ENCODE measurements around the gene ITGB2. TPM values are rescaled to one million over a fixed set of nuclear protein-coding genes. Genes with fewer than 3 reads are reported as not detected.

ITGB2 gene
- total RNA-seq, 1 experiment from 2014 or later, result 0.05 TPM

DNA sequence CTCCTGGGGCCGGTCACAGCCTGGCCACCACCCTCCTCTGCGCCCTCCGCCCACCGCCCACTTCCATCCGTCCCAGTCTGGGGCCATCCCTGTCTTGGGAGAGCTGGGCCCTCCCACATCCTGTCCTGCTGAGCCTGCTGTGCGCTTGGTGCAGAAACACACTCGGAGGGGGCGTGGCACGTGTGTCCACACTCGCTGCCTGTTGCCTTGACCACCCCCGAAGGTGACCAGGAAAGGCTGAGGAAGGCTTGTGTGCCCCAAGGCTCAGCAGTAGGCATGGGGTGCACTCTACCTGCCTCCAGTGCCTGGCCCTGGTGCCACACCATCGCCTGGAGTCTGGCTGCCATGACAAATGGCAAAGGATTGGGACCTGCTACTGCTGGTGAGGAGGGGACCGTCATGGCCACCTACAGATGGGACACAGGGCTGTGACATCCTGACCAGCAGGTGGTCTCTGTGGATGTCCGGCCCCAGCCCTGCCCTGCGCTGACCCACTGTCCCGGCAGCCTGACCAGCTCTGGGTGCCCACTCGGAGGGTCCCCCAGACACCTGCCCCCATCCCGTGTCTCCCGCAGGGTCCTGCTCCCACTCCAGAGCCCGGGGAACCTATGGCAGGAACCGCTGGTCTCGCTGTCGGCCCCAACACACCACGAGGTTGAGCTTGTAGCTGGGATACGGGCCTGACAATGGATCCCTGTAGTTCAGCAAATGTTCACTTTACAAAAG is 24.0 kb downstream of the ITGB2 start:
- in situ Hi-C loops (cut with HindIII; ENCODE audit: low pct_unique_long_range_greater_than_20kb, low sequenced_read_pairs), result no loop called here
- DNase-seq (ENCODE audit: low read depth, low spot score), result no peak

DNA sequence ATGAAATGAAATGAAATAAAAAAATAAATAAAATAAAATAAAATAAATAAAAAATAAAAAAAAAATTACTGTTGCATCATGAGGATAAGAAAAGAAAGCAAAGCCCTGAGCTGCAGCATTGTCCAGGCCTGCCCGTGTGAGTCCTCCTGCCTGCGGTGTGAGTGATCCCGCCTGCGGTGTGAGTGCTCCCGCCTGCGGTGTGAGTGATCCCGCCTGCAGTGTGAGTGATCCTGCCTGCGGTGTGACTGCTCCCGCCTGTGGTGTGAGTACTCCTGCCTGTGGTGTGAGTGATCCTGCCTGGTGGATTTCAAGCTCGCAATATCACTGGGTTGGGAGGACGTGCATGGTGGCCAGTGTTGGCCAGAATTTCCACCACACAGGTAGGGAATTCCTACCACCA is 24.8 kb downstream of the ITGB2 start:
- in situ Hi-C loops (cut with HindIII; ENCODE audit: low pct_unique_long_range_greater_than_20kb, low sequenced_read_pairs), result no loop called here
- no peak for DNase-seq (ENCODE audit: low read depth, low spot score)

DNA sequence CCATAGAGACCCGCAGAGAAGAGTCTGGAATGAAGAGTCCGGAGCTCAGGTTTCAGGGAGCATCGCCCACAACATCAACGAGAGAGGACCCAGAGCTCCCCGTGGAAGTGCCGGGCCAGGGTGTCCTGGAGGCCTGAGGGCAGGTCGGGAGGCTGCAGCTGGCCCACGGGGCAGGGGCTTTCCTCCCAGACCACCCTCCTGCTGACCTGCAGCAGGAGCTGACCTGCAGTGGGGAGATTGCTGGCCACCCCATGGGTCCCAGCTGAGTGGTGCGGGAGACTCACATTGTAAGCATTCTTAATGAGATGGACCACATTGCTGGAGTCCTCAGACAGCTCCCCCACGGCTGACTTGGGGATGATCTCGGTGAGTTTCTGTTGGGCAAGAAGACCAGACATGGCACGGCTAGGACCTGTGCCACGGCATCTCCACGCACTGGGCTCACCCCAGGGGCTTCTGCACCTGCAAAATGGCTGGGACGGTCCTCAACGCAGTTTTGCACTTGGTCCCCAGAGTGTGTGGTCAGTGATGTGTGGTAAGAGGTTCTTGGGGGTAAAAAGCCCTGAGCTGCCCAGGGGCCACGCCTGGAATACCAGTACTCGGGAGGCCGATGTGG is 25.9 kb downstream of the ITGB2 start:
- DNase-seq (ENCODE audit: low read depth, low spot score), result no peak
- in situ Hi-C loops (cut with HindIII; ENCODE audit: low pct_unique_long_range_greater_than_20kb, low sequenced_read_pairs), result no loop called here

DNA sequence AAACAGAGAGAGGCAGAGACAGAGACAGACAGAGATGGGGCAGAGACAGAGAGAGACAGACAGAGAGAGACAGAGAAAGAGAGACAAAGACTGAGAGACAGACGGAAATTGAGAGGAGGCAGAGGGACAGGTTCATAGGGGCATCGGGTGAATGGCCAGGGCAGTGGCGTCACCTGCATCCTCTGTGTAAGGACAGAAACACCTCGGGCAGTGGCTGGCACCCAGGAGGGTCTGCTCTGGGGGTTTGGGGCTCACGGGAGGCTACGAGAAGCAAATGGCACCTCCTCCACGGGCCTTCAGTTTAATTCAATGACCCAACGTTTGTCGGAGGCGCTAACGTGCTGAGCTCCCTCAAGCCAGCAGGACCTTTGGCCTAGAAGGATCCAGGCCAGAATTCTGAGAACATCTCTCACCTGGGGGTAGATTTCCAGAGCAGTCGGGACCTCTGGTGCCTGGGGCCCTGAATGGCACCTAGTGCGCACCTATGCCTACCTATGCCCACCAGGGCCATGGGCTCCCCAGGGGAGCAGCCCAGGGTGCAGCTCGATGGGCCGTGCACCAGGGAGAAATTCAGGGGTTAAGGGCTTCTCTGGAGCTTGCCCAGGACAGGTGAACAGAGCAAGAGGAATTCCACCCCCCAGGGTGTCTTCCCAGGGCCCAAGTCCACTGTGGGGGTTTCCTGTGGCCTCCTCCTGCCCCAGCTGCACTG is 26.6 kb downstream of the ITGB2 start:
- DNase-seq (ENCODE audit: low read depth, low spot score), result no peak
- in situ Hi-C loops (cut with HindIII; ENCODE audit: low pct_unique_long_range_greater_than_20kb, low sequenced_read_pairs), result no loop called here

DNA sequence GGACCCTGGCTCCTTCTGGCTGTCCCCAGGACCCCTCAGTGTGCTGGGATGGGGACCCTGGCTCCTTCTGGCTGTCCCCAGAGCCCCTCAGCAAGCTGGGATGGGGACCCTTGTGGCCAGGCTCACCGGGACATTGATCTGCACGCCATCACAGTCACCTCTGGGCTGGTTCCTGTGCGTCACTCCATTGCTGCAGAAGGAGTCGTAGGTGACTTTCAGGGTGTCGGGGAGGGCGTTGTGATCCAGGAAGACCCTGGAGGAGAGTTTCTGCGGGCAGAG is 27.5 kb downstream of the ITGB2 start:
- no peak for DNase-seq (ENCODE audit: low read depth, low spot score)
- in situ Hi-C loops (cut with HindIII; ENCODE audit: low pct_unique_long_range_greater_than_20kb, low sequenced_read_pairs), result no loop called here

DNA sequence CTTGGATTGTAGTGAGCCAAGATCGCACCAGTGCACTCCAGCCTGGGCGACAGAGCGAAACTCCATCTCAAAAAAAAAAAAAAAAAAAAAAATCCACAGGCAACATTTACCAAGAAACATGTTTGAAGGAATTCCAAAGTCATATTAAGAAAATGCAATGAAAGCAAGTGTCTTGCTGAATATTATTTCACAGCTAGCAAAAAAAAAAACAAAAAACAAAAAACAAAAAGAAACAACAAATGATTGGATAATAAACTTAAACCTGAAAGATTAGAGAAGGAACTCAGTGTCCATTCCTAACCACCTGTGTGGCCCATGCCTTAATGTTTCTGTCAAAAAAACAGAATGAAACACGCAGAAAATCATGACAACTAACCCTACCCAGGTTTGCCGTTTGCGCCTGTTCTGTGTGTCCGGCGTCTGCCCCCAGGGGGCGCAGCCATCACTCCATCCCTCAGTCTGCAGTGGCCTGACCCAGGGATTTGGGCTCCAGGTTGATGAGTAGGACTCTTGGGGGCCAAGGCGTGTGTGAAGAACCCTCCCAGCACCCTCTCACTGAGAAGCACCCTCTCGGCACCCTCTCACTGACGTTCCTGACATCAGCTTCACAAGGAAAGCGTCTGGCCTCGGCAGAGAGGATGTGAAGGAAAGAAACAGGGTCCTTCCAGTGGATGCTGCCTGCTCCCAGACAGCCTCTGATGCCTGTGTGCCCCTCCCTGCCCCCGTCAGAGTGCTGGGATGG is 28.0 kb downstream of the ITGB2 start:
- DNase-seq (ENCODE audit: low read depth, low spot score), result peak; percentile 59
- in situ Hi-C loops (cut with HindIII; ENCODE audit: low pct_unique_long_range_greater_than_20kb, low sequenced_read_pairs), result no loop called here

DNA sequence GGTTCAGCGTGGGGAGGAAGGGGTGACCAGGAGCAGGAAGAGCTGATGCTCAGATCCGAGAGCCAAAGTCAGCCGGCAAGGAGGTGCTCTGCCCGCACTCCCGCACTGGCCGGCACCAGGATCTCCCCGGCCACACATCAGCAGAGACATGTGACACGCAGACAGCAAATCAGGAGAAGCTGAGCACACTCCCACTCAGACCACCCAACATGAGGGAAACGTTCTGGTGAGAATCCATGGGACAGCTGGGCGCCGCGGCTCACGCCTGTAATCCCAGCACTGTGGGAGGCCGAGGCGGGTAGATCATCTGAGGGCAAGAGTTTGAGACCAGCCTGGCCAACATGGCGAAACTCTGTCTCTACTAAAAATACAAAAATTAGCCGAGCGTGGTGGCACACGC is 28.6 kb downstream of the ITGB2 start:
- no peak for DNase-seq (ENCODE audit: low read depth, low spot score)
- in situ Hi-C loops (cut with HindIII; ENCODE audit: low pct_unique_long_range_greater_than_20kb, low sequenced_read_pairs), result no loop called here

DNA sequence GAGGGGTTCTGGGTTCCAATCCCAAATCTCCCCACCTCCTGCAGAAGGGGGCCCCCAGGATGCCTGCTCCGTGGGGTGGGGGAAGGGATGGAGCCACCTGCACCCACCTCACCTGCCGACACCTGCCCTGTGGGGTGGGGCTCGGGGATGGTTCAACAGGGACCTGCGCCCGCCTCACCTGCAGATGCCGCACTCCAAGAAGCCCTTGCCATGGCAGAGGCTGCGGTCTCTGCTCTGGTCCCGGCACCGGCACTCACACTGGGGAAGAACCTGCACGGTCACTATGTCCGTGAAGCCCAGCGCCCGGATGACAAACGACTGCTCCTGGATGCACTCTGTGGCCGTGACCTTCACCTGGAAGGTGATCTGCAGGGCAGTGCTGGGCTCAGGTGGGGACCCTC is 29.1 kb downstream of the ITGB2 start:
- in situ Hi-C loops (cut with HindIII; ENCODE audit: low pct_unique_long_range_greater_than_20kb, low sequenced_read_pairs), result no loop called here

DNA sequence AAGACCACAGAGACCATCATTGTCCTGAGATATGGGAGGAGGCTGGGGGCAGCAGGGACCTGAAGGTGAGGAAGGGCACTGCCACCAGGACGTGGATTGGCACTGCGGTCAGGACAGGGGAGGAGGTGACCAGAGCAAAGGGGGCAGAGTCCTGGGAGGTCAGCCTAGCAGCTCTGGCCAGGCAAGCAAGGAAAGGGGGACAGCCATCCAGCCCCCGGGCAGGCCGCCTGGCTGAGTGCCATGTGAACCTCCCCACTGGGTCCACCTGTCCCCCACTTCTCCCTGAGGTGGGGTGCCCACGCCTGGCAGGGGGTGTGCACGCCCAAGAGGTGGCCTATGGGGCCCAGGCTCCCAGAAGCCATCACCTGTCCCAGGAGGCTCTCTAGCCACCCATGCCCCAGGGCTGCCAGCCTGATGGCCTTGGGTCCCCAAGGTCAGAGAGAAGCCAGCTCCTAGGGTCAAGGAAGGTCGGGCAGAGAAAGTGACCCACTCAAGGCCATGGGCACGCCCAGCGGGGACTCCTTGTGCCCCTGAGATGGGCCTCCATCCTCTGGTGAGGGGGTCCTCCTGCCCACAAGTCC is 29.6 kb downstream of the ITGB2 start:
- in situ Hi-C loops (cut with HindIII; ENCODE audit: low pct_unique_long_range_greater_than_20kb, low sequenced_read_pairs), result no loop called here
- DNase-seq (ENCODE audit: low read depth, low spot score), result no peak

More for the DNA sequence above, 29.1 kb downstream of the ITGB2 start:
- DNase-seq (ENCODE audit: low read depth, low spot score), result no peak

DNA sequence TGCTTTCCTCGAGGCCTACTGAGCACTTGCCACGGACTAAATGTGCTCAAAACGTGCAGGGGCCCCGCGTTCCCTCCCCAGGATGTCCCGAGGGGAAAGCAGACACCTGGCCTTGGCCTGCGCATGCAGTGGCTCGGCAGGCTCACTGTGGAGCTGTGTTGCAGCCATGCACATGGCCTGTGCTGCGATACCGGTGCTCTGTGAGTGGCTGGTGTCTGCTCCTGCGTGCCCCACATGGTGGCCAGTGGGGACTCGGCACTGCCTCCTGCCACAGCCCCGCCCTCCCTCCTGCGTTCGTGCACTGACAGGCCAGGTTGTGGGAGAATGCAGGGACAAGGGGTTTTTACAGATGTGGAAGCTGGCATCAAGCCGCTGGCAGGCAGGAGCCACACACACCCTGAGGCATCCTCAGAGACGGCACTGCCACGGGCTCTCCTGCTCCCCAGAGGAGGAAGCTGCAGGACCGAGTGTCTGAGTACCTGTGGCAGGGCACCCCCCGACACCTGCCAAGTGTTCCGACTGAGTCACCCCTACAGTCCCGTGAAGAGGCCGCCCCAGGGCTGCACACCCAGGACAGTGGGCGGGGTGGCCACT is 30.3 kb downstream of the ITGB2 start:
- in situ Hi-C loops (cut with HindIII; ENCODE audit: low pct_unique_long_range_greater_than_20kb, low sequenced_read_pairs), result no loop called here

DNA sequence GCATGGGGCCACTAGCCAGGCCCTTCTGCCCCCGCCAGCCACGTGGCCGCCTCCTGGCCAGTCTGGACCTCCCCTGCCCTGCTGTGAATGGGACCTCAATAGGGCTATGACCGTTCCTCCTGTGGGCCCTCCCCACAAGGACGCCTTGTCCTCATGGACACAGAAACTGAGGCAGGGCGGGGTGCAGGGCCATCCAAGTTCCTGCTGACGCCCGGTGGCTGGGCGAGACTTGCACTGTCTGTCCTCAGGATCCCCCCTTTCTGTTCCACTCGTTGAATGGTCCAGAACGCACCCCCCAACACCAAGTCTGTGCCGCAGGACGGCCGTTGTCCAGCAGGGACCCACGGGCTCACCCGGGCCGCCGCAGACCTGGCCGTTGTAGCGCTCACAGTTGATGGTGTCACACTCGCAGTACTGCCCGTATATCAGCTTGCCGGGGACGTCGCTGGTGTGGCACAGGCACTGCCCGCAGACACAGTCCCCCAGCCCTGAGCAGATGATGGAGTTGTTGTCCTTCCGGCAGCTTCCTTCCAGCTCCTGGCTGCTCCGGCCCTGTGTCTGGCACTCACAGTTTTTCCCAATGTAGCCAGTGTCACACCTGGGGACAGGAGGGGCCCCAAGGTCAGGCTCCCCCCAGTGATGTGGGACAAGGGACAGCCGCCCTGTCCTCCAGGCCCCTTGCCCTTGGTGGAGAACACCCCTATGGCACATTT is 30.9 kb downstream of the ITGB2 start:
- in situ Hi-C loops (cut with HindIII; ENCODE audit: low pct_unique_long_range_greater_than_20kb, low sequenced_read_pairs), result no loop called here
- DNase-seq (ENCODE audit: low read depth, low spot score), result no peak

More for the DNA sequence above, 30.3 kb downstream of the ITGB2 start:
- DNase-seq (ENCODE audit: low read depth, low spot score), result no peak

DNA sequence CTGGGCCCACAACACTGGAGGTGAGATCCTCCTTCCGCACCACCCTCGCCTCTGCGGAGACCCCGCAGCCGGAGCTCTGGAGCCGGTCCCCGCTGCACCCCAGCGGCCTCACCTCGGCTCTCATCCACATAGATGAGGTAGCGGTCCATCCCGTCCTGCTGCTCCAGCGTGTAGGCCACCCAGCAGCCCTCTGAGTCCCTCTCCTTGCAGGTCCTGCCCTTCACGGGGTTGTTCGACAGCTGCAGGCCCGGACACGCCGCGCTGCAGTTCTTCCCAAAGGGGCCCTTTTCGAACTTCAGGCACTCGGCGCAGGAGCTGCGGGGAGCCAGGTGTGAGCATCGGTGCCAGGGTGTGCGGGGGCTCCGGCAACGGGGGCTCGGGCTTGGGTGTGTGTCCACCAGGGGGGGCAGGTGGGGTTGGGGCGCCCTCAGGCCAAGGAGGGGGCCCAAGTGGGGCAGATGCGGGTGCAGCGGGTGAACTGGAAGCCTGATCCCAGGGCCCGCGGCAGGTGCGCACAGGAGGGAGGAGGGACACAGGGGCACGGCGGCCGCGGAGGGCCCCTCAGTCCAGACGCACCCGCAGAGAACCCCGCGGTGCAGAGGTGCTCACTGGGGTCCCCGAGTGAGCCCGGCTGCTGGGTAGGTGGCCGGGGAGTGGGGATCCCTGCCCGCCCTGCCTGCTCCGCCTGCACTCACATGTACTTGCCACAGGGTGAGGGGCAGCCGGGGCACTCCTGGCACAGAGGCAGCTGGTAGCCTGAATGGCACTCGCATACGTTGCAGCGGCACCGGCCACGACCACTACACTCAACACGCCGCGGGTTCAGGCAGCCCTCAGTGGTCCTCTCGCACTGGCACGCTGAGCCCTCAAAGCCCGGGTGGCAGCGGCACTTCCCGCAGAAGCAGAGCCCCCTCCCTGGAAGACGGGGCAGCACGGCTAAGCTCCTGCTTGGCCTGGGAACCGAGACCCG is 31.8 kb downstream of the ITGB2 start:
- no peak for DNase-seq (ENCODE audit: low read depth, low spot score)
- in situ Hi-C loops (cut with HindIII; ENCODE audit: low pct_unique_long_range_greater_than_20kb, low sequenced_read_pairs), result no loop called here

DNA sequence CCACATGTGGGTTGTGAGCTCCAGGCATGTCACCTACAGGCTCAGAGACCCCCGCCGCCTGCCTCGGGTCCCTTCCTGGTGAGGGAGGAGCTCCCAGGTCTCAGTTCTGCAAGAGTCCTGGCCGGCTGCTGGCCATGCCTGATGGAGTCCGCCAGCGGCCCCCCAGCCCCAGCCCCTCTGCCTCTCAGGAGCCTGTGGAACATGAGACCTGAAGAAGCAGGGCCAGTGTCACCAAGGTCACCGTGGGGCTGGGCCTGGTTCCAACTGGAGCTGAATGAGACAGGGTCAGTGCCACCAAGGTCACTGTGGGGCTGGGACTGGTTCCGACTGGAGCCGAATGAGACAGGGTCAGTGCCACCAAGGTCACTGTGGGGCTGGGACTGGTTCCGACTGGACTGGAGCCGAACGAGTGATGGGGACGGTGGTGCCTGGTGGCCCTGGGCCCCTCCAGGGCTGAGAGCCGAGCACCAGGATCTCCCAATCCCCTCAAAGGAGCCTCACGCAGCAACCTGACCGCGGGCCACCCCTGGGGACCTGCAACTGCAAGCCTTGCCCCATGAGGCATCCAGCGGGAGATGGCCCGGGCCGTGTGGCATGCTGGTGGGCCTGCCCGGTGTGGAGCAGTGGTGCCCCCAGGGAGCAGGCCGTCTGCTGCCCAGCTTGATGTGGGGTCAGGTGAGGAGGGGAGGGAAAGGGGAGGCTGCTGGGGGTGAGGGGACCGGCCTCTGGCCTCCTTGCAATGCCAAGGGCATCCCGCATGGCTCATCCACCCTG is 32.7 kb downstream of the ITGB2 start:
- in situ Hi-C loops (cut with HindIII; ENCODE audit: low pct_unique_long_range_greater_than_20kb, low sequenced_read_pairs), result no loop called here
- DNase-seq (ENCODE audit: low read depth, low spot score), result no peak

DNA sequence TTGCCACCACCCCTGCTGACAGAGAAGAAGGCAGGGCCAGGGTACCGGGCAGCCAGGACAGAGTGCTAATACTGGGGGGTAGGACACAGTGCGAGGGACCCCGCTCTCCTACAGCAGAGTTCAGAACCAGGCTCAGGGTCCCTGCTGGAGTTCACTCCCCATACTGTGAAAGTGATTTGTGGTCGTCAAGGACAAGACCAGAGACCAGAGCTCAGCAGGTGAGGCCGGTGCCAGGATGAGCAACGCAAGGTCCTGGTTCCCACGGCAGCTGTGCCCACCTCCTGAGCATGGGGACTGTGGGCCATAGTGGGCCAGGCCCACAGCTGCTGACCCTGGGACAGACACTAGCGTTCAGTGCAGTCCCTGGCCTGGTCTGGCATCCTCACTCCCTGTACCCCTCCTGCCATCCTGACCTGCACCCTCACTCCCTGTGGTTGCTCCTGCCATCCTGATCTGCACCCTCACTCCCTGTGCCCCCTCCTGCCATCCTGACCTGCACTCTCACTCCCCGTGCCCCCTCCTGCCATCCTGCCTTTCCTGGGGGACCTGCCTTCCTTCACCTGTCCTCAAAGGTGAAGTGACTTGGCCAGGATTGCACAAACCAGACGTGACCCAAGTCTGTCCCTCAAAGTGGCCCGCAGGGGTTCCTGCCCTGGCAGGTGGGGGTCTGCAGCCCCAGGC is 33.4 kb downstream of the ITGB2 start:
- in situ Hi-C loops (cut with HindIII; ENCODE audit: low pct_unique_long_range_greater_than_20kb, low sequenced_read_pairs), result no loop called here
- DNase-seq (ENCODE audit: low read depth, low spot score), result no peak

All from SK-MEL-5 (cell line).